Measurements from ENCODE around the gene ARL2BP.

GRCh38 chr16:57261806-57262205 lies 16.7 kb downstream of the ARL2BP start:
- no peak for TF ChIP-seq ZFP3 (CRISPR knock-in tag; IDR thresholded peaks at IDR 0.05)
- no peak for TF ChIP-seq PATZ1 (CRISPR knock-in tag; IDR thresholded peaks at IDR 0.05; ENCODE audit: borderline replicate concordance)
- TF ChIP-seq ZC3H10 (CRISPR knock-in tag; IDR thresholded peaks at IDR 0.05): no peak
- TF ChIP-seq, protein P1, sequence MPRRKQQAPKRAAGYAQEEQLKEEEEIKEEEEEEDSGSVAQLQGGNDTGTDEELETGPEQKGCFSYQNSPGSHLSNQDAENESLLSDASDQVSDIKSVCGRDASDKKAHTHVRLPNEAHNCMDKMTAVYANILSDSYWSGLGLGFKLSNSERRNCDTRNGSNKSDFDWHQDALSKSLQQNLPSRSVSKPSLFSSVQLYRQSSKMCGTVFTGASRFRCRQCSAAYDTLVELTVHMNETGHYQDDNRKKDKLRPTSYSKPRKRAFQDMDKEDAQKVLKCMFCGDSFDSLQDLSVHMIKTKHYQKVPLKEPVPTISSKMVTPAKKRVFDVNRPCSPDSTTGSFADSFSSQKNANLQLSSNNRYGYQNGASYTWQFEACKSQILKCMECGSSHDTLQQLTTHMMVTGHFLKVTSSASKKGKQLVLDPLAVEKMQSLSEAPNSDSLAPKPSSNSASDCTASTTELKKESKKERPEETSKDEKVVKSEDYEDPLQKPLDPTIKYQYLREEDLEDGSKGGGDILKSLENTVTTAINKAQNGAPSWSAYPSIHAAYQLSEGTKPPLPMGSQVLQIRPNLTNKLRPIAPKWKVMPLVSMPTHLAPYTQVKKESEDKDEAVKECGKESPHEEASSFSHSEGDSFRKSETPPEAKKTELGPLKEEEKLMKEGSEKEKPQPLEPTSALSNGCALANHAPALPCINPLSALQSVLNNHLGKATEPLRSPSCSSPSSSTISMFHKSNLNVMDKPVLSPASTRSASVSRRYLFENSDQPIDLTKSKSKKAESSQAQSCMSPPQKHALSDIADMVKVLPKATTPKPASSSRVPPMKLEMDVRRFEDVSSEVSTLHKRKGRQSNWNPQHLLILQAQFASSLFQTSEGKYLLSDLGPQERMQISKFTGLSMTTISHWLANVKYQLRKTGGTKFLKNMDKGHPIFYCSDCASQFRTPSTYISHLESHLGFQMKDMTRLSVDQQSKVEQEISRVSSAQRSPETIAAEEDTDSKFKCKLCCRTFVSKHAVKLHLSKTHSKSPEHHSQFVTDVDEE (CRISPR knock-in tag; IDR thresholded peaks at IDR 0.05): no peak
- no peak for TF ChIP-seq BACH2 (CRISPR knock-in tag; IDR thresholded peaks at IDR 0.05; ENCODE audit: borderline replicate concordance)
- no peak for TF ChIP-seq TCF4 (CRISPR knock-in tag; IDR thresholded peaks at IDR 0.05; ENCODE audit: borderline replicate concordance)
- no peak for TF ChIP-seq POU6F1 (CRISPR knock-in tag; IDR thresholded peaks at IDR 0.05; ENCODE audit: borderline replicate concordance, low read depth)

All from SK-N-SH treated with all-trans-retinoic acid at 6 μM for 48 hours (cell line).